HG02798 (cell line): ENCODE measurements around the gene CLEC2A.
"Not testable (repeated sequence)": the region's sequence is repeated elsewhere in the genome, so short reads cannot be mapped to it uniquely, and the experiment has no call there.

Experiments
- ATAC-seq: cut with Tn5 transposase; IDR thresholded peaks from one replicate; pipeline ENCODE4 v1.9.1; 2021; ENCODE audit warnings: mild to moderate bottlenecking; ENCODE audit not compliant: unreplicated experiment, poor library complexity

Gene CLEC2A

GRCh38 chr12:9932270-9932669, at the start of gene CLEC2A:
Gene CLEC2A (minus strand): TSS chr12:9932370. CDS start chr12:9932329, 41 bp downstream.
- ATAC-seq, result no peak

DNA sequence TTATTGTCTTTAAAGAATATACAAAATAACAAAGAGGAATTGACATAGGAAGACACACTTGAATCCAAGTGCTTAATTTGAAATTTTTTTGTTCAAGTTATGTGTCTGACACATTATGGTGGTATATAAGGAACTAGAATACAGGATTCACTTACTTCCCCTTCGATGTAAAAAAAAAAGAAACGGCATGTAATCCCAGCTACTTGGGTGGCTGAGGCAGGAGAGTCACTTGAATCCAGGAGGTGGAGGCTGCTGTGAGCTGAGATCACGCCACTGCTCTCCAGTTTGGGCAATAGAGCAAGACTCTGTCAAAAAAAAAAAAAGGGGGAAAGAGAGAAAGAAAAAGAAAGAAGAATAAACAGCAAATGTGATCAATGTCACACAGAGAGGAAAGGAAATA, 48.0 kb upstream of the CLEC2A start:
- ATAC-seq, result no peak

DNA sequence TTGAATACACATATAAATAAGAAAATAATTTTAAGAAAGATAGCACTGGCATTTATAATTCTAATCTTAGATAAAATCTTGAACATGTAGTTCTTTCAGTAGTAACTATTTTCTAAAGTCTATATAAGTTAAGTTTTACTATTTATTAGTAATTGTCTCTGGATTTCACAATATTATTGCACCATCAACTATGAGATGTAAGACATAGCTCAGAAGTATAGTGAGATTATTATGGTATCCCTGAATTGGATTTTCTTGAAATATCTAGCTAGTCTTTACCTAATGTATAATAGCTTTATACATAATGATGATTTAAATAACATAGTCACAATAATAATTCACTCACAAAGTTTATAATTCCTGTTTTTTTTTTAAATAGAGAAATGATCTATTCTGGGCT, 45.7 kb upstream of the CLEC2A start:
- no peak for ATAC-seq

DNA sequence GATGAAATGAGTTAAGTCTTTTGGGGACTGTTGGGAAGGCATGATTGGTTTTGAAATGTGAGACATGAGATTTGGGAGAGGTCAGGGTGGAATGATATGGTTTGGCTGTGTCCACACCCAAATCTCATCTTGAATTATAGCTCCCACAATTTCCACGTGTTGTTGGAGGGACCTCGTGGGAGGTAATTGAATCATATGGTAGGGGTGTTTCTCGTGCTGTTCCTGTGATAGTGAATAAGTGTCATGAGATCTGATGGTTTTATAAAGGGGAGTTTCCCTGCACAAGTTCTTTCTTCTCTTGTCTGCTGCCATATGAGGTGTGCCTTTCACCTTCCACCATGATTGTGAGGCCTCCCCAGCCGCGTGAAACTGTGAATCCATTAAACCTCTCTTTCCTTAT, 44.5 kb upstream of the CLEC2A start:
- ATAC-seq, result not testable (repeated sequence)

- ATAC-seq, result no peak
Measured at GRCh38 chr12:9975614-9976013, 43.4 kb upstream of the CLEC2A start.

- ATAC-seq, result not testable (repeated sequence)
Measured at GRCh38 chr12:9974731-9975130, 42.6 kb upstream of the CLEC2A start.

- no peak for ATAC-seq
Measured at GRCh38 chr12:9973949-9974348, 41.8 kb upstream of the CLEC2A start.

DNA sequence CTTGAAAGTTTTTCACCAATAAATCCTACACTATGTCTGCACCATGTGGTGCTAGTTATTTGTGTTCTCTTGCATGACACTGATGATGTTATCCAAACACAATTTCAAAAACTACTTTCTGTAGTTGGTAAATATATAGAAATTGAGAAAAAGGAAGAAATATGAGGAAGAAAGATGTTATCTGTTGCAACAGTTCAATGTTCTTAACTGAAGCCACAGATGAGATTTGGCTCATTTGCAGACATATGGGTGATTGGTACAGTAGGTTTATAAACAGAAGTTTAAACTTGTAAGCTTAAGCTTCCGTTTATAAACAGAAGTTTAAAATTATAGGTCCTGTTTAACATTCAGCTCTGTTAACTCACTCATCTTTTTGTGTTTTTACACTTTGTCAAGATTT, 39.0 kb upstream of the CLEC2A start, which contains the start of gene CLEC12A:
TSS of gene CLEC12A (plus strand) at position 229 of the 400 bp plus-strand sequence. CDS start 188 bp downstream, outside the sequence.
- ATAC-seq, result no peak

DNA sequence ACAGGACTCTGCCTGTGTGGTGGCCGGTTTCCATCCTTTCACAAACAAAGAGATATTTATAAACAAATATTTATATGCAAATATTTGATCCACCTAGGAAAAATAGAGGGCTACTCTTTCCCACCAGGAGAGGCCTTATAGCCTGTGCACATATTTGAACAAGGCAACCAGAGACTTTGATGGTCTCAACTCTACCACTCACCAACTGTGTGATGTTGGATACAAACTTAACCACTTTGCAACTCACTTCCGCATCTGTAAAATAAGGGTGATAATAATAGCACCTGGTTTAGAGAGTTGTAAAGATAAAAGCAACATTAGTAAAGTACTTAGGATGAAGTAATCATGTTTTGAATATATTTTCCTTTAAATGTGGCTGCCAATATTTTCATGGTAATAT, 37.5 kb upstream of the CLEC2A start:
- ATAC-seq, result no peak

- ATAC-seq, result no peak
Measured at GRCh38 chr12:9961901-9962300, 29.7 kb upstream of the CLEC2A start.

- ATAC-seq, result no peak
Measured at GRCh38 chr12:9961106-9961505, 28.9 kb upstream of the CLEC2A start.

- ATAC-seq, result no peak
Measured at GRCh38 chr12:9960590-9960989, 28.4 kb upstream of the CLEC2A start.

- ATAC-seq, result no peak
Measured at GRCh38 chr12:9957834-9958233, 25.7 kb upstream of the CLEC2A start.

DNA sequence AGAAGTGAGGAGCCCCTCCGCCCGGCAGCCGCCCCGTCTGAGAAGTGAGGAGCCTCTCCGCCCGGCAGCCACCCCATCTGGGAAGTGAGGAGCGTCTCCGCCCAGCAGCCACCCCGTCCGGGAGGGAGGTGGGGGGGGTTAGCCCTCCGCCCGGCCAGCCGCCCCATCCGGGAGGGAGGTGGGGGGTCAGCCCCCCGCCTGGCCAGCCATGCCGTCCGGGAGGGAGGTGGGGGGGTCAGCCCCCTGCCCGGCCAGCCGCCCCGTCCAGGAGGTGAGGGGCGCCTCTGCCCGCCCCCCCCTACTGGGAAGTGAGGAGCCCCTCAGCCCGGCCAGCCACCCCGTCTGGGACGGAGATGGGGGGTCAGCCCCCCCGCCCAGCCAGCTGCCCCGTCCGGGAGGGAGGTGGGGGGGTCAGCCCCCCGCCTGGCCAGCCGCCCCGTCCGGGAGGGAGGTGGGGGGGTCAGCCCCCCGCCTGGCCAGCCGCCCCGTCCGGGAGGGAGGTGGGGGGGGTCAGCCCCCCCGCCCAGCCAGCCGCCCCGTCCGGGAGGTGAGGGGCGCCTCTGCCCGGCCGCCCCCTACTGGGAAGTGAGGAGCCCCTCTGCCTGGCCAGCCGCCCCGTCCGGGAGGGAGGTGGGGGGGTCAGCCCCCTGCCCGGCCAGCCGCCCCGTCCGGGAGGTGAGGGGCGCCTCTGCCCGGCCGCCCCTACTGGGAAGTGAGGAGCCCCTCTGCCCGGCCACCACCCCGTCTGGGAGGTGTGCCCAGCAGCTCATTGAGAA, 21.0 kb upstream of the CLEC2A start:
- ATAC-seq, result not testable (repeated sequence)

DNA sequence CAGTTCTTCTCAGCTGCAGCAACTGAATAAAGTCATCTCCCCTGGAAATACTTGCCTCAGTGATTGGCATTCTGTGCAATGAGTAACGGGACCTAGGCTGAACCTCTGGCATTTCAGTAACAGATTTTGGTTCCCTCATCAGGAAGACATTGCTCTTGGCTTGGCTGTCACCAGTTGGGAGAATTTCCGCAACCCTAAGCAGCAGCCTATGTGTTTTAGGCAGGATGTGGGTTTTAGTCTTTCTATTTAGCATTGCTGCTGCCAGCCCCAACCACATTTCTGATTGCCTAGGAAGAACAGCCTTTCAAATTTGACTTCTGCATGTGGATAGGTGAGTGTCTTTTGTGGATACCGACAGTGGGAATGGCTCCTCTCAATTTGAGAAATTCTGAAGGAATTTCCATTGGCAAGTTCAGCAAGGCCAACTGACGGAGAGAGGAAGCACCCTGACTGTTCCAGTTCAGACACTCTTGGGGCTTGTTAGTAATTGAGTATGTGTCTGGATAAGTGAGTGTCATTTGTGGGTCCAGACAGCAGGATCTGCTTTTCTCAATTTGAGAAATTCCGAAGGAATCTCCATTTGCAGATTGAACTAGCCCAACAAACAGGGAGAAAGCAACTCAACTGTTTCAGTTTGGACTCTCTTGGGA, 19.0 kb upstream of the CLEC2A start:
- no peak for ATAC-seq

- peak; percentile 97 for ATAC-seq
Measured at GRCh38 chr12:9948606-9949296, 16.6 kb upstream of the CLEC2A start.

GRCh38 chr12:9947674-9948073, 15.5 kb upstream of the CLEC2A start:
- ATAC-seq, result no peak

DNA sequence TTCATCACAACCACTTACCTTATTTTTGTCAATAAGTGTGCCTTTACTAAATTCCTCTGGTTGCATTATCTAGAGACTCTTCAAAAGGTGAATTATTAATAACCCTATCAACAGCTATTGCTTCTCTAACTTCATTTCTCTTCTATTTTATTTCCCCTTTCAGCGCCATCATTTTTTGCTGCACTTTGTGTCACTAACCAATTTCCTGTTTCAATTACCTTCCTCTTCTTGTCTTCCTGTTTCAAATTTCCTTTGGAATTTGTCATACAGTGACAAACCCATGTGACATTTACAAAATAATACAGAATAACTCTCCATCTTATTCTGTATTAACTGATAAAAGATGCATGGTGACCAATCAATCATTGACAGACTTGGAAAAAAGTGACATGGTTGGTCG, 12.2 kb upstream of the CLEC2A start:
- no peak for ATAC-seq

- ATAC-seq, result no peak
Measured at GRCh38 chr12:9943240-9943639, 11.1 kb upstream of the CLEC2A start.

GRCh38 chr12:9941838-9942237, 9.7 kb upstream of the CLEC2A start:
- ATAC-seq, result no peak

GRCh38 chr12:9940375-9940774, 8.2 kb upstream of the CLEC2A start:
- no peak for ATAC-seq
